Bronchial epithelial cell (primary cell): Measurements from ENCODE around the gene ENTPD2. TPM values are rescaled to one million over a fixed set of nuclear protein-coding genes. Genes with fewer than 3 reads are reported as not detected.
"Not testable (repeated sequence)": the region's sequence is repeated elsewhere in the genome, so short reads cannot be mapped to it uniquely, and the experiment has no call there.

Experiments
- DNase-seq: peaks from one replicate; pipeline ENCODE4 v3.0.0-alpha.2; 2010; ENCODE audit warnings: low read depth
- FAIRE-seq: peaks from 2 replicates; lab custom pipeline; 2011; peaks lifted over from hg19 to GRCh38; lab: Jason Lieb, UNC
- H3K27me3 ChIP-seq: 2 replicates; pipeline ENCODE4 v1.5.1; 2011; ENCODE audit warnings: low read length; ENCODE audit not compliant: control insufficient read depth, insufficient read depth
- H3K36me3 ChIP-seq: 2 replicates; pipeline ENCODE4 v1.5.1; 2011; ENCODE audit warnings: low read length; ENCODE audit not compliant: control insufficient read depth, insufficient read depth
- H3K4me3 ChIP-seq: 2 replicates; pipeline ENCODE4 v1.5.1; 2011; ENCODE audit warnings: mild to moderate bottlenecking, low read depth, low read length, control low read depth
- CTCF ChIP-seq: IDR thresholded peaks from 2 replicates; pipeline ENCODE4 v1.5.1; 2011; ENCODE audit warnings: mild to moderate bottlenecking, moderate library complexity, low read length, control low read depth, inconsistent platforms; ENCODE audit not compliant: insufficient read depth, severe bottlenecking
- total RNA-seq: library from RNA; depleted of rRNA; stranded (reverse); fragments of >200 nt; gene quantifications from 2 replicates; pipeline ENCODE4 v1.2.1, GENCODE V29; 2014

The ENTPD2 gene
- total RNA-seq, 1 donor from 2014 or later = 0.79 TPM

DNA sequence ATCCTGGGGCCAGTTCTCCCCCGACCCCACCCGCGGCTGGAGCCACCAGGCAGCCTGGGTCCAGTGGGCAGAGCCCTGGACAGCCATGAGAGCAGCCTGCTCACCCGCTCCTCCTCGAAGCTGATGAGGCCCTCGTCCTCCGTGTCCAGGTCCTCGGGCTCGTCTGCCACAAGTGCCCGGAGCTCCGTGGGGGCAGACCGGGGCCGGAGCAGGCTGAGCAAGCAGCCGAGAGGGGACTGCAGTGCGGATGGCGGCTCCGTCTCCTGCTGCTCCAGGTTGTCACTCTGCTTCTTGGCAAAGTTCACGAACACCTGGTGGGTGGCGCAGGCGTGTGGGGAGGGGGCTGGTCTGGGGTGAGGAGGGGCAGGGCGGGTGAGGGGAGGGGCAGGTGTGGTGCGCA is 45.5 kb downstream of the ENTPD2 start:
- no peak overlapping the region for H3K4me3 ChIP-seq
- no peak for DNase-seq
- TF ChIP-seq CTCF = no peak
- H3K36me3 ChIP-seq = peaks cover 5% of the 10 kb centered on the region
- no peaks in the 10 kb centered on the region for H3K27me3 ChIP-seq
- no peak for FAIRE-seq

- H3K4me3 ChIP-seq = no peak overlapping the region
- no peaks in the 10 kb centered on the region for H3K27me3 ChIP-seq
- FAIRE-seq (no peak), DNase-seq (no peak)
- peaks cover 5% of the 10 kb centered on the region for H3K36me3 ChIP-seq
- TF ChIP-seq CTCF = no peak
Measured at GRCh38 chr9:137007816-137008270, 46.0 kb downstream of the ENTPD2 start.

DNA sequence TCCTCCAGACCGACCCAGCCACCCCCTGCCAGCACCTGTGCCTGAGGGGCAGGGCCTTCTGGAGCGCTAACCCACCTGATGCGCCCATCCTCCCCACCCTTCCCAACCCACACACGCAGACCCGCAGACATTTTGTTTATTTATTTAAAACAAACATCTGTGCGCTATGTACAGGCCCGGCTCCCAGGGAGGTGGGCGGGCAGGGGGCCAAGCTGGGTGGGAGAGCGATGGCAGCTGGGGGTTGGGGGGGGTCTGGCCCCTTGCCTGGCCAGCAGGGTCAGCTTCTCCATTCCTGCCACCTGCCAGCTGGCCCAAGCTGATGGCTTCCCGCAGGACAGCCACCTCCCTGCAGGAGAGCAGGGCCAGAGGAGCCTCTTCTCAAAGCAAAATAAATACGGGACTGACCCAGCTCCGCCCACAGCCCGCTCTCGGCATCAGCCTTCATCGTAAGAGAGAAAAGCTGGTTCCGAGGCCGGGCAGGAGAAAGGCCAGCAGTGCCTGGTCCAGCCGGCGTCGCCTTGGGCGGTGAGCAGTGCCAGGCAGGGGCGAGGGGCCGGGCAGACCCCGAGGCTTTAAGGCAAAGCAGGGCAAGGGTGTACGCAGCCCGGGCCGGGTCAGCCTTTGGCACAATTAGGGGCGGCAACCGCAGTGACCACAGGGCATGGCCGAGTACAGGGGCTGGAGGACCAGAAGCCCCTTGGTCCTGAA is 46.6 kb downstream of the ENTPD2 start:
- peaks cover 4% of the 10 kb centered on the region for H3K36me3 ChIP-seq
- FAIRE-seq = no peak
- no peak for TF ChIP-seq CTCF
- no peak overlapping the region for H3K4me3 ChIP-seq
- no peak for DNase-seq
- no peaks in the 10 kb centered on the region for H3K27me3 ChIP-seq

- Histone ChIP-seq H3K4me3 (no peak overlapping the region), H3K36me3 (peaks cover 2% of the 10 kb centered on the region), H3K27me3 (no peaks in the 10 kb centered on the region)
- FAIRE-seq (no peak), DNase-seq (no peak)
- no peak for TF ChIP-seq CTCF
Measured at GRCh38 chr9:137006116-137007003, 47.5 kb downstream of the ENTPD2 start.

- not testable (repeated sequence) for H3K4me3 ChIP-seq, H3K36me3 ChIP-seq, DNase-seq, FAIRE-seq, H3K27me3 ChIP-seq
- peak; percentile 23 for TF ChIP-seq CTCF
Measured at GRCh38 chr9:137004285-137004684, 49.6 kb downstream of the ENTPD2 start.
